Panc1 (cell line): ENCODE measurements around the gene TSPAN17. TPM values are rescaled to one million over a fixed set of nuclear protein-coding genes. Genes with fewer than 3 reads are reported as not detected.
"Not testable (repeated sequence)": the region's sequence is repeated elsewhere in the genome, so short reads cannot be mapped to it uniquely, and the experiment has no call there.

ENCODE experiments used
- ATAC-seq: fragments of 200-7000 bp; cut with Tn5 transposase; 2 replicates; pipeline ENCODE4 v1.9.1; 2020; ENCODE audit warnings: mild to moderate bottlenecking, moderate library complexity
- BruUV-seq: library from RNA; stranded (reverse); fragments of 400-500 nt; replicated peaks from 2 replicates; lab custom pipeline; 2021; lab: Mats Ljungman, UMichigan
- CTCF ChIA-PET: fragments of 300-600 bp; sonication (Branson Sonifier 250); formaldehyde crosslinking; loops from one replicate; lab custom pipeline; 2022; ENCODE audit warnings: antibody characterized with exemption; lab: Charles Lee
- POLR2A ChIA-PET: fragments of 300-600 bp; sonication (Branson Sonifier 250); formaldehyde crosslinking; loops from one replicate; lab custom pipeline; 2022; ENCODE audit warnings: antibody characterized with exemption; lab: Charles Lee
- DNase-seq: peaks from one replicate; pipeline ENCODE4 v3.0.0-alpha.2; 2010; ENCODE audit warnings: low read depth, low spot score
- H3K27ac ChIP-seq: 2 replicates; pipeline ENCODE4 v1.5.1; 2011; ENCODE audit warnings: mild to moderate bottlenecking, low read length, inconsistent platforms
- H3K27me3 ChIP-seq: fragments of 200-500 bp; sonication (Bioruptor generic); 2 replicates; pipeline ENCODE4 v1.6.0; 2014; ENCODE audit warnings: low read length, inconsistent platforms; ENCODE audit not compliant: control insufficient read depth, insufficient read depth
- H3K36me3 ChIP-seq: fragments of 200-500 bp; sonication (Bioruptor generic); 2 replicates; pipeline ENCODE4 v1.5.1; 2014; ENCODE audit warnings: inconsistent platforms, mild to moderate bottlenecking, low read length, moderate library complexity; ENCODE audit not compliant: control insufficient read depth, insufficient read depth
- H3K4me1 ChIP-seq: 2 replicates; pipeline ENCODE4 v1.5.1; 2011; ENCODE audit warnings: inconsistent platforms, mild to moderate bottlenecking, low read length, moderate library complexity; ENCODE audit not compliant: control insufficient read depth, insufficient read depth
- H3K4me3 ChIP-seq, 2 experiments: 2 replicates each; pipeline ENCODE4 v1.5.1; 2011 to 2012; ENCODE audit warnings: low read depth in 2 of 2, low read length in 2 of 2, mild to moderate bottlenecking in 2 of 2, inconsistent platforms in 1 of 2, moderate library complexity in 1 of 2
- H3K9me3 ChIP-seq: fragments of 200-500 bp; sonication (Bioruptor generic); 2 replicates; pipeline ENCODE4 v1.5.1; 2014; ENCODE audit warnings: low read depth, mild to moderate bottlenecking, inconsistent platforms, low read length, moderate library complexity; ENCODE audit not compliant: control insufficient read depth, insufficient read depth
- POLR2AphosphoS5 ChIP-seq: IDR thresholded peaks from 2 replicates; pipeline ENCODE4 v1.6.1; 2012; ENCODE audit warnings: mild to moderate bottlenecking, low read depth, low read length, moderate library complexity
- SIN3A ChIP-seq: IDR thresholded peaks from 2 replicates; pipeline ENCODE4 v1.6.1; 2012; ENCODE audit warnings: low read depth, mild to moderate bottlenecking, low read length, moderate library complexity, borderline replicate concordance; ENCODE audit not compliant: insufficient read depth
- TCF7L2 ChIP-seq: IDR thresholded peaks from 2 replicates; pipeline ENCODE4 v1.6.1; 2011; ENCODE audit warnings: mild to moderate bottlenecking, low read depth, low read length, inconsistent platforms
- in situ Hi-C: cut with HindIII; loops from 2 replicates; pipeline ENCODE4 v1.10.0; 2016; ENCODE audit warnings: low sequenced_read_pairs, low pct_unique_long_range_greater_than_20kb
- intact Hi-C: fragments of 100-400 bp; cut with micrococcal nuclease; formaldehyde crosslinking; loops from one replicate; pipeline ENCODE4 v1.10.0; 2022; ENCODE audit not compliant: unreplicated experiment
- total RNA-seq: library from RNA; stranded (reverse); gene quantifications from one replicate; pipeline ENCODE4 v1.2.1, GENCODE V29; 2021; ENCODE audit not compliant: unreplicated experiment
- TF ChIP-seq, protein P1 (sequence below): fragments of 450-650 bp; IDR thresholded peaks from 2 replicates; pipeline ENCODE4 v1.5.1; 2017; ENCODE audit warnings: mild to moderate bottlenecking
- TF ChIP-seq, protein P2 (sequence below), 2 experiments: IDR thresholded peaks; 2 replicates each; pipeline ENCODE4 v1.6.1; 2011 to 2012; ENCODE audit warnings: low read depth in 2 of 2, control low read depth in 1 of 2, low read length in 1 of 2, mild to moderate bottlenecking in 1 of 2, moderate library complexity in 1 of 2; ENCODE audit not compliant: insufficient read depth in 1 of 2

Gene TSPAN17
- total RNA-seq, 1 experiment from 2014 or later, result 64.7 TPM

DNA sequence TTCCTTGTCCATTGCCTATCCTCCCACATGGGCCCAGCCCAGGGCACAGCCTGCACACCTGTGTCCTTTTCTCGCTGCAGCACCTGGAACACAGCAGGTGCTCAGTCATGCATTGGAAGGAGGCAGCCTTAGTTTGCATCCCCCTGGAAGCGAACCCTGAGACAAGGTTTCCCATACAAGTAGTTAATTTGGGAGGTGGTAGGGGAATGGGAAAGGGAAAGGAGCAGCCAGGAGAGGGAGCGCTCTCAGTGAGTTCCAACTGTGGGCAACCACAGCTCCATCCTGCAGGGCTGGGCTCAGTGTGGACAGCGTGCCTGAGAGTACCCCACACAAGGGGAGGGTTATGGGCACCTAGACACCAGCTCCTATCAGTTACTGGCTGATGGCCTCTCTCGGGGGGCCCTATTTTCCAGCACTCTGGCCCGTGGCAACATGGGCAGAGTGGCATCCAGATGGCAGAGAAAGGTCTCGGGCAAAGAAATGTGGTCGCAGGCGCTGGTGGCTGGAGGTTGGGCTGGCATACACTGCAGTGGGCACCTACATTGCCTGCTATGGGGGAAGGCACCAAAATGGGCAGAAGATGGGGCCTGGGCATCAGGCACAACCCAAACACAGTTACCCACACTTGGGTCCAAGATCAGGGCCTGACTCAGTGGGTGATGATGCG, 50.1 kb downstream of the TSPAN17 start:
- no peak for DNase-seq
- H3K27me3 ChIP-seq, result no peaks in the 10 kb centered on the region
- no TSS peak for BruUV-seq
- no peak overlapping the region for H3K4me3 ChIP-seq
- ATAC-seq, result no peak; the same call in 1 of the 2 replicates
- ChIA-PET CTCF (no interaction called here), POLR2A (interaction anchor here (0.6 kb wide), 1 partner anchor 136 kb away, joined by 3 read pairs; no protein-coding TSS in a partner anchor)
- TF ChIP-seq TCF7L2 (no peak), POLR2AphosphoS5 (no peak), SIN3A (no peak)
- TF ChIP-seq, protein P1, sequence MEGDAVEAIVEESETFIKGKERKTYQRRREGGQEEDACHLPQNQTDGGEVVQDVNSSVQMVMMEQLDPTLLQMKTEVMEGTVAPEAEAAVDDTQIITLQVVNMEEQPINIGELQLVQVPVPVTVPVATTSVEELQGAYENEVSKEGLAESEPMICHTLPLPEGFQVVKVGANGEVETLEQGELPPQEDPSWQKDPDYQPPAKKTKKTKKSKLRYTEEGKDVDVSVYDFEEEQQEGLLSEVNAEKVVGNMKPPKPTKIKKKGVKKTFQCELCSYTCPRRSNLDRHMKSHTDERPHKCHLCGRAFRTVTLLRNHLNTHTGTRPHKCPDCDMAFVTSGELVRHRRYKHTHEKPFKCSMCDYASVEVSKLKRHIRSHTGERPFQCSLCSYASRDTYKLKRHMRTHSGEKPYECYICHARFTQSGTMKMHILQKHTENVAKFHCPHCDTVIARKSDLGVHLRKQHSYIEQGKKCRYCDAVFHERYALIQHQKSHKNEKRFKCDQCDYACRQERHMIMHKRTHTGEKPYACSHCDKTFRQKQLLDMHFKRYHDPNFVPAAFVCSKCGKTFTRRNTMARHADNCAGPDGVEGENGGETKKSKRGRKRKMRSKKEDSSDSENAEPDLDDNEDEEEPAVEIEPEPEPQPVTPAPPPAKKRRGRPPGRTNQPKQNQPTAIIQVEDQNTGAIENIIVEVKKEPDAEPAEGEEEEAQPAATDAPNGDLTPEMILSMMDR, result no peak
- TF ChIP-seq, protein P2, sequence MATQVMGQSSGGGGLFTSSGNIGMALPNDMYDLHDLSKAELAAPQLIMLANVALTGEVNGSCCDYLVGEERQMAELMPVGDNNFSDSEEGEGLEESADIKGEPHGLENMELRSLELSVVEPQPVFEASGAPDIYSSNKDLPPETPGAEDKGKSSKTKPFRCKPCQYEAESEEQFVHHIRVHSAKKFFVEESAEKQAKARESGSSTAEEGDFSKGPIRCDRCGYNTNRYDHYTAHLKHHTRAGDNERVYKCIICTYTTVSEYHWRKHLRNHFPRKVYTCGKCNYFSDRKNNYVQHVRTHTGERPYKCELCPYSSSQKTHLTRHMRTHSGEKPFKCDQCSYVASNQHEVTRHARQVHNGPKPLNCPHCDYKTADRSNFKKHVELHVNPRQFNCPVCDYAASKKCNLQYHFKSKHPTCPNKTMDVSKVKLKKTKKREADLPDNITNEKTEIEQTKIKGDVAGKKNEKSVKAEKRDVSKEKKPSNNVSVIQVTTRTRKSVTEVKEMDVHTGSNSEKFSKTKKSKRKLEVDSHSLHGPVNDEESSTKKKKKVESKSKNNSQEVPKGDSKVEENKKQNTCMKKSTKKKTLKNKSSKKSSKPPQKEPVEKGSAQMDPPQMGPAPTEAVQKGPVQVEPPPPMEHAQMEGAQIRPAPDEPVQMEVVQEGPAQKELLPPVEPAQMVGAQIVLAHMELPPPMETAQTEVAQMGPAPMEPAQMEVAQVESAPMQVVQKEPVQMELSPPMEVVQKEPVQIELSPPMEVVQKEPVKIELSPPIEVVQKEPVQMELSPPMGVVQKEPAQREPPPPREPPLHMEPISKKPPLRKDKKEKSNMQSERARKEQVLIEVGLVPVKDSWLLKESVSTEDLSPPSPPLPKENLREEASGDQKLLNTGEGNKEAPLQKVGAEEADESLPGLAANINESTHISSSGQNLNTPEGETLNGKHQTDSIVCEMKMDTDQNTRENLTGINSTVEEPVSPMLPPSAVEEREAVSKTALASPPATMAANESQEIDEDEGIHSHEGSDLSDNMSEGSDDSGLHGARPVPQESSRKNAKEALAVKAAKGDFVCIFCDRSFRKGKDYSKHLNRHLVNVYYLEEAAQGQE (IDR thresholded peaks at IDR 0.05; ENCODE audit: insufficient read depth in 1 of 2, low read depth in 2 of 2, low read length in 1 of 2), result no peak
- intact Hi-C loops (no loop called here), in situ Hi-C loops (no loop called here)
- H3K36me3 ChIP-seq, result no peaks in the 10 kb centered on the region
- no peaks in the 10 kb centered on the region; the same call in 1 of the 2 replicates for H3K4me1 ChIP-seq
- no peak overlapping the region for H3K27ac ChIP-seq
- H3K9me3 ChIP-seq, result no peaks in the 10 kb centered on the region

DNA sequence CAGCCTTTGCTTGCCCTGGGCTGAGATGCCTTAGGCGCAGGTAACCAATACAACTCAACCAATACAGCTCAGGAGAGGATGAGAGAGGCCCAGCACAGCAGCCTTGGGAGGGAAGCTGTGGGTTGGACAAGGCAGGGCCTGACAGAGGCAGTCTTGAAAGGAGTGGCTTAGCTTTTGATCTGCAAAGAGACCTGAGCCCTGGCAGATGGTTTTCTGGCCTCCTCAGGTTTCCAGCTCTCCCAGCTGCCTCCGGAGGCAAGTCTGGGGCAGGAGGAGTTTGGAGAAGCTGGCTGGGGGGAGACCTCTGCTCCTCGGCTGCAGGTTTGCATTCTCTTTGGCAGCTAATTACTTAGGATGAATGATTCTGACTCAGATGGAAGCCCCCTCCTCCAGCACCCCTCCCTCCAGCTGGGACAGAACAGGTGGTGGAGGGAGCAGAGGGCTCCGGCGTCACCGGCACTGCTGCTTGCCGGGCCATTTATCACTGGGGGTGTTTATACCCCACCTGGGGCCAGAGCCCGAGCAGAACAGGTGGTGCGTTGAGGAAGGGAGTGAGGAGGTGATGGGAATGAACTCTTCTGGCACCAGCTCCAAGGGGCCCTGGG, 50.8 kb downstream of the TSPAN17 start:
- no peak for TF ChIP-seq SIN3A
- TF ChIP-seq TCF7L2, result no peak
- TF ChIP-seq, protein P2 (IDR thresholded peaks at IDR 0.05; ENCODE audit: insufficient read depth in 1 of 2, low read depth in 2 of 2, low read length in 1 of 2), result no peak
- TF ChIP-seq, protein P1, result no peak
- TF ChIP-seq POLR2AphosphoS5, result no peak
- DNase-seq (no peak), ATAC-seq (no peak)
- ChIA-PET CTCF (interaction anchor here (1.0 kb wide), 1 partner anchor 10 kb away, joined by 3 read pairs; no protein-coding TSS in a partner anchor), POLR2A (no interaction called here)
- intact Hi-C loops, result no loop called here
- Histone ChIP-seq H3K36me3 (no peaks in the 10 kb centered on the region), H3K27me3 (no peaks in the 10 kb centered on the region), H3K9me3 (no peaks in the 10 kb centered on the region), H3K27ac (no peak overlapping the region), H3K4me1 (no peaks in the 10 kb centered on the region; the same call in 1 of the 2 replicates), H3K4me3 (no peak overlapping the region)
- in situ Hi-C loops, result no loop called here
- BruUV-seq, result no TSS peak

DNA sequence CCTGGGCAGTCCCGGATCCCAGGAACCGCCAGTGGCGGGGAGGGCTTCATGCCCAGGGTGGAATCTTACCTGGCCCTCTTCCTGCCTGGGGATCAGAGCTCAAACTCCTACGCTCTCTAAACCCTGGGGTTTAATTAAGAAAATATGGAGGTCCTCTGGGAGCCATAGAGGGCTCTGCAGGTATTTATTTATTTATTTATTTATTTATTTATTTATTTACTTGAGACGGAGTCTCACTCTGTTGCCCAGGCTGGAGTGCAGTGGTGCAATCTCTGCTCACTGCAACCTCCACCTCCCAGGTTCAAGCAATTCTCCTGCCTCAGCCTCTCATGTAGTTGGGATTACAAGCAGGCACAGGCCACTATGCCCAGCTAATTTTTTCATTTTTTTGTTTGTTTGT, 52.2 kb downstream of the TSPAN17 start:
- intact Hi-C loops, H3K27ac ChIP-seq, in situ Hi-C loops, H3K36me3 ChIP-seq, BruUV-seq, DNase-seq, H3K4me3 ChIP-seq, H3K4me1 ChIP-seq, CTCF ChIA-PET, ATAC-seq, H3K9me3 ChIP-seq, H3K27me3 ChIP-seq: not testable (repeated sequence)
- POLR2A ChIA-PET, result interaction anchor here (0.6 kb wide), 1 partner anchor 12 kb away, joined by 3 read pairs; no protein-coding TSS in a partner anchor
